Adipocyte (in vitro differentiated cells): ENCODE measurements around the gene DECR2.

Experiments
- DNase-seq: peaks from one replicate; pipeline ENCODE4 v3.0.0-alpha.2; 2015; ENCODE audit warnings: low read depth
- H3K27me3 ChIP-seq: replicated peaks from 2 replicates; pipeline ENCODE4 v1.7.0; 2013; ENCODE audit warnings: mild to moderate bottlenecking, low read length, moderate library complexity; ENCODE audit not compliant: control insufficient read depth, insufficient read depth
- H3K36me3 ChIP-seq: 2 replicates; pipeline ENCODE4 v1.7.0; 2013; ENCODE audit warnings: low read length, mild to moderate bottlenecking, moderate library complexity; ENCODE audit not compliant: control insufficient read depth, insufficient read depth, severe bottlenecking
- H3K4me1 ChIP-seq: 2 replicates; pipeline ENCODE4 v1.7.0; 2013; ENCODE audit warnings: mild to moderate bottlenecking, low read length, moderate library complexity; ENCODE audit not compliant: control insufficient read depth, insufficient read depth
- H3K4me3 ChIP-seq: 2 replicates; pipeline ENCODE4 v1.7.0; 2013; ENCODE audit warnings: mild to moderate bottlenecking, low read length, moderate library complexity
- H3K9ac ChIP-seq: 2 replicates; pipeline ENCODE4 v1.7.0; 2013; ENCODE audit warnings: mild to moderate bottlenecking, low read length, moderate library complexity
- H3K9me3 ChIP-seq: 2 replicates; pipeline ENCODE4 v1.7.0; 2013; ENCODE audit warnings: mild to moderate bottlenecking, low read length, moderate library complexity; ENCODE audit not compliant: control insufficient read depth

Gene DECR2

GRCh38 chr16:441447-441846 lies 39.8 kb downstream of the DECR2 start:
- no peak for DNase-seq
- Histone ChIP-seq H3K36me3 (no peaks in the 10 kb centered on the region), H3K9ac (no peak overlapping the region), H3K4me3 (no peak overlapping the region), H3K27me3 (no peaks in the 10 kb centered on the region), H3K9me3 (no peaks in the 10 kb centered on the region), H3K4me1 (no peaks in the 10 kb centered on the region)

- no peak for DNase-seq
- Histone ChIP-seq H3K9me3 (no peaks in the 10 kb centered on the region), H3K27me3 (no peaks in the 10 kb centered on the region), H3K4me1 (no peaks in the 10 kb centered on the region), H3K4me3 (no peak overlapping the region), H3K9ac (no peak overlapping the region), H3K36me3 (no peaks in the 10 kb centered on the region)
Observed at GRCh38 chr16:442976-443375, 41.3 kb downstream of the DECR2 start.

DNA sequence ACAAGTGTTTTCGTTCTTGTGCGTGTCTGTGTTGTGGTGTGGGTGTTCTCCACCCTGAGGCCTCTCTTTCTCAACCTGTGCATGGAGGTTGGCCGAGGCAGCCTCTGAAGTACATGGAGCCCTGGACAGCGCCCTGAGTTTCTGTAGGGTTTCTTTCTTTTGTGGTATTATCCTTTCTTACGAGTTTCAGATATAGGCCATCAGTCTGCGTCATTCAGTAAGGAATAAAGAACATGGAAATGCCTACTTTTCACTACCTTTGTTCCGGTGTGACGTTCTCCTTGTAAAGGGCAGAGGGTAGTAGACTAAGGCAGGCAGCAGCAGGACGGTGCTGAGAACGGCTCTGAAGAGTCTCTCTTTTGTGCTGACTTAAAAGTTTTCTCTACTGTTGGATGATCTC lies 42.3 kb downstream of the DECR2 start:
- no peak overlapping the region for H3K9ac ChIP-seq
- no peaks in the 10 kb centered on the region for H3K4me1 ChIP-seq
- H3K27me3 ChIP-seq, result no peaks in the 10 kb centered on the region
- H3K4me3 ChIP-seq, result no peak overlapping the region
- H3K9me3 ChIP-seq, result no peaks in the 10 kb centered on the region
- no peaks in the 10 kb centered on the region for H3K36me3 ChIP-seq
- no peak for DNase-seq

GRCh38 chr16:445566-445965 lies 43.9 kb downstream of the DECR2 start:
- Histone ChIP-seq H3K4me1 (no peaks in the 10 kb centered on the region), H3K9me3 (no peaks in the 10 kb centered on the region), H3K4me3 (no peak overlapping the region), H3K36me3 (no peaks in the 10 kb centered on the region), H3K27me3 (no peaks in the 10 kb centered on the region), H3K9ac (no peak overlapping the region)
- DNase-seq, result no peak

GRCh38 chr16:450385-450784 lies 48.7 kb downstream of the DECR2 start:
- DNase-seq, result no peak
- Histone ChIP-seq H3K36me3 (no peaks in the 10 kb centered on the region), H3K27me3 (no peaks in the 10 kb centered on the region), H3K9ac (no peak overlapping the region), H3K9me3 (no peaks in the 10 kb centered on the region), H3K4me1 (no peaks in the 10 kb centered on the region), H3K4me3 (no peak overlapping the region)

DNA sequence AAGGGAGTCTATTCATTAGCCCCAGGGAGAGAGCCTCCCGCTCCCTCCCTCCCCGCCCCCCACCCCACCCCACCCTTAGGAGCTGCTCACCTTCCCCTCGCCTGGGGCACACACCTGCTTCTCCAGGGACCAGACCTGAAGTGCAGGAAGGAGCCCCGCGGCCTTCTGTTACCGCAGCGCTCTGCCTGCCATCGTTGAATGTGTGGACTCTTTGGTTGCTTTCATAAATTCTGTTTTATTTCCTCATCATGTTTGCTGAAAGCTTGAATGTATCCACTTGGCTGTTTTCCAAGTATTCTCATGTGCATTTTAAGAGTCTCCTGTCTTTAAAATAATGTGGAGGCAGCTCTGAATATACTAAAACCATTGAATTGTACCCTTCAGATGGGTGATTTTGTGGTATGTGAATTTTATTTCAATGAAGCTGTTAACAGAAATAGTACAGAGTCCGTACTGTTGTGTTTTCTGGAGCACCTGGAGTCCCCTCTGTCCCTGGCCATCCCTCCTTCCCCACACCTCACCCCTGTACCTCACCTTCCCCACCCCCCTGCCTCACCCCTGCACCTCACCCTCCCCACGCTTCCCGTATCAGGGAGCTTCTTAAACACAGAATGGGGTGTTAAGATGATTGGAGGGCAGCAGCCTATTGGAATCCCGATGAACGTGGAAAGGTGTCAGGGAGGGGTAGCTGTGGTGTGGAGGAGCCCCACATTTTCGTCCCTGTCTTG lies 49.3 kb downstream of the DECR2 start:
- H3K4me1 ChIP-seq, result no peaks in the 10 kb centered on the region
- no peaks in the 10 kb centered on the region for H3K36me3 ChIP-seq
- H3K9ac ChIP-seq, result no peak overlapping the region
- no peak overlapping the region for H3K4me3 ChIP-seq
- no peaks in the 10 kb centered on the region for H3K27me3 ChIP-seq
- DNase-seq, result peak; percentile 22
- no peaks in the 10 kb centered on the region for H3K9me3 ChIP-seq

DNA sequence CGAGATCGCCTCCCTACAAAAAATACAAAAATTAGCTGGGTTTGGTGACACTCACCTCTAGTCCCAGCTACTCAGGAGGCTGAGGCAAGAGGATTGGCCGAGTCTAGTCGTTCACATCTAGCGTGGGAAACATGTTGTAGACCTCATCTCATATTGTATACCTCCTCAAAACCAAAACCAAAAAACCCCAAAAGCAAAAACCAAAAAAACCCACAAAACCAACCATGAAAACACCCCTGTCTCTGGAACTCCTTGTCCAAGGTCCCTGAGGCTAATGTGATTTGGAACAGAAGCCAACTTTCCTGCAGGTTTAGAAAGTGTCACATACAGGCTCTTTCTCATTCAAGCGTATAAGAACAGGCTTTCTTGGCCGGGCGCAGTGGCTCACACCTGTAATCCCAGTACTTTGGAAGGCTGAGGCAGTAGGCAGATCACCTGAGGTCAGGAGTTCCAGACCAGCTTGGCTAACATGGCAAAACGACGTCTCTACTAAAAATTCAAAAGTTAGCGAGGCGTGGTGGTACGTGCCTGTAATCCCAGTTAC lies 52.8 kb downstream of the DECR2 start:
- Histone ChIP-seq H3K9ac (no peak overlapping the region), H3K9me3 (no peaks in the 10 kb centered on the region), H3K27me3 (no peaks in the 10 kb centered on the region), H3K4me1 (peaks cover 16% of the 10 kb centered on the region), H3K4me3 (no peak overlapping the region), H3K36me3 (no peaks in the 10 kb centered on the region)
- DNase-seq, result no peak

DNA sequence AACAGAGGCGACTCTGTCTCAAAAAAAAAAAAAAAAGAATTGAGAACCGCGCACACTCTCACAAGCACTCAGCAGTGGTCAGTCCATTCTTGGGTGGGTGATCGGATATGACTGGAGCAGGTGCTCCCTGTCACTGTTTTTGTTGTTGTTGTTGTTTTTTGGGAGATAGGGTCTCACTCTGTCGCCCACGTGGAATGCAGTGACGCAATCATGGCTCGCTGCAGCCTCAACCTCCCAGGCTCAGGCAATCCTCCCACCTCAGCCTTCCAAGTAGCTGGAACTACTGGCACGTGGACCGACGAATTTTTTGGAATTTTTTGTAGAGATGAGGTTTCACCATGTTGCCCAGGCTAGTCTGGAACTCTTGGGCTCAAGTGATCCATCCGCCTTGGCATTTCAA lies 53.8 kb downstream of the DECR2 start:
- H3K4me3 ChIP-seq, result no peak overlapping the region
- no peaks in the 10 kb centered on the region for H3K36me3 ChIP-seq
- H3K27me3 ChIP-seq, result no peaks in the 10 kb centered on the region
- no peak overlapping the region for H3K9ac ChIP-seq
- DNase-seq, result no peak
- H3K4me1 ChIP-seq, result peaks cover 16% of the 10 kb centered on the region
- no peaks in the 10 kb centered on the region for H3K9me3 ChIP-seq

- Histone ChIP-seq H3K4me1 (peaks cover 16% of the 10 kb centered on the region), H3K27me3 (no peaks in the 10 kb centered on the region), H3K4me3 (peak overlapping the region; percentile 17), H3K36me3 (peaks cover 5% of the 10 kb centered on the region), H3K9me3 (no peaks in the 10 kb centered on the region), H3K9ac (peak overlapping the region; percentile 16)
- peak; percentile 46 for DNase-seq
Observed at GRCh38 chr16:456891-457483, 55.3 kb downstream of the DECR2 start.

GRCh38 chr16:457732-458400 lies 56.2 kb downstream of the DECR2 start:
- Histone ChIP-seq H3K9me3 (no peaks in the 10 kb centered on the region), H3K4me1 (peaks cover 16% of the 10 kb centered on the region), H3K4me3 (no peak overlapping the region), H3K36me3 (peaks cover 6% of the 10 kb centered on the region), H3K9ac (peak overlapping the region; percentile 1), H3K27me3 (no peaks in the 10 kb centered on the region)
- DNase-seq, result peak; percentile 13

DNA sequence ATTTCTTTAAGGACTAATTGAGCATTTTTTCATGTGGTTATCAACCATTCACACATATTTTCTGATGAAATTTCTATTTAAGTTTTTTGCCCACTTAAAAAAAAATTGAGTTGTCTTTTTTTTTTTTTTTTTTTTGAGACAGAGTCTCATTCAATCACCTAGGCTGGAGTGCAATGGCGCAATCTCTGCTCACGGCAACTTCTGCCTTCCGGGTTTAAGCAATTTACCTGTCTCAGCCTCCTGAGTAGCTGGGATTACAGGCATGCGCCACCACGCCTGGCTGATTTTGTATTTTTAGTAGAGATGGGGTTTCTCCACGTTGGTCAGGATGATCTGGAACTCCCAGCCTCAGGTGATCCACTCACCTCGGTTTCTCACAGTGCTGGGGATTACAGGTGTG lies 58.1 kb downstream of the DECR2 start:
- Histone ChIP-seq H3K9ac (no peak overlapping the region), H3K4me3 (no peak overlapping the region), H3K9me3 (no peaks in the 10 kb centered on the region), H3K36me3 (peaks cover 6% of the 10 kb centered on the region), H3K27me3 (no peaks in the 10 kb centered on the region), H3K4me1 (peaks cover 16% of the 10 kb centered on the region)
- no peak for DNase-seq
